ENCODE results near the gene SMIM13.

Gene SMIM13

DNA sequence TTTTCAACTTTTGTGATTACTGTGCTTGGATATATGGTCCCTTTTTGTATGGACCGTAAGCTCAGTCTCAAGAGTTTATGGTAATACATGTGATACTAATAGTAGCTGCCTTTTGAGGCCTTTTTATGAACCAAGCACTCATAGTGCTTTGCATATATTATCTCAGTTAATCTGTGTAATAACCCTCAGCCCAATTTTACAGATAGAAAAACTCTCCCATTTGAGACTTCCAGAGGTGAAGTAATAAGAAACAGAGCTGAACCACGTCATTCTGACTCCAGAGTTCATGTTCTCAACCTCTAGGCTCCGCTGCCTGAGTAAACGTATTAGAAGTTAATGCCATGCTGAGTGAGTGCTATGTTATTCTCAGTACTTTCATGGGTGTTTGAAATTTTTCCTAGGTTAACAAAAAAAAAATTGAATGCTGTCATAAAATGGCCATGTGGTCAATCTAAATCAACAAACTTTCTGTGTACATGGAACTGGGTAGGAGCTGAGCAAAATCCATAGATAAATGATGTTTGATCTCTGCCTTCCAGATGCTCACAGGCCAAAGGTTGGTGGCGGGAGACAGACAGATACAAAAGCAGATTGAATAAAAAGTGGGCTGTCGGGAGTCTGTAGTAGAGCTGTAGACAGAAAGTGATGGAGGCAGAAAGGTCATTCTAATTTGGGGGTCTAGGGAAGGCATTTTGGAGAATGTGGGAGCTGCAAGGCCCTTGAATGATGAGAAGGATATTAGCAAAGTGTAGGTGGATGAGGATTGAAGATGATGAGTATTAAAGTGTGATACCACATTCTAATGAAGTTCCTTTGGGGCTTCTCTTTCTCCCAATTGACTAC lies 26.9 kb upstream of the SMIM13 start:
- no peak for TF ChIP-seq CTCF (IDR thresholded peaks at IDR 0.05; ENCODE audit: low read depth, low read length)
- no peak for DNase-seq (ENCODE audit: extremely low read depth, low read depth)

- no peak for DNase-seq (ENCODE audit: extremely low read depth, low read depth)
- TF ChIP-seq CTCF (IDR thresholded peaks at IDR 0.05; ENCODE audit: low read depth, low read length): no peak
Observed at GRCh38 chr6:11067348-11067747, 26.3 kb upstream of the SMIM13 start.

DNA sequence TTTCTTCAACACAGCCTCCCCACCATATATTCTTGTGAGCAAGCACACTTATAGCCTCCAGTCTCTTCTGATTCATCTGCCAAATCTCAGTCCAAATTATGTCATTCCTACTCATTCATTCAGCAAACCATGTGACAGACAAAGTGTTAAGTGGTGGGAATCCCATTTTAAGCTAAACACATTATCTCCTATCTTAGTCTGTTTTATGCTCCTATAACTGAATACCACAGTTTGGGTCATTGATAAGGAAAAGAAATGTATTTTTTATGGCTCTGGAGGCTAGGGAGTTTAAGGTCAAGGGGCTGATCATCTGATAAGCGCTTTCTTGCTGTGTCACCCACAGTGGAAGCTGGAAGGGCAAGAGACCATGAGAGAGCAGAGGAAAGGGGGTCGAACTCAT lies 23.9 kb upstream of the SMIM13 start:
- no peak for TF ChIP-seq CTCF (IDR thresholded peaks at IDR 0.05; ENCODE audit: low read depth, low read length)

GRCh38 chr6:11072101-11072500 lies 21.5 kb upstream of the SMIM13 start:
- DNase-seq (ENCODE audit: extremely low read depth, low read depth): no peak
- TF ChIP-seq CTCF (IDR thresholded peaks at IDR 0.05; ENCODE audit: low read depth, low read length): no peak

More for the DNA sequence above, 23.9 kb upstream of the SMIM13 start:
- DNase-seq (ENCODE audit: extremely low read depth, low read depth): no peak

- no peak for TF ChIP-seq CTCF (IDR thresholded peaks at IDR 0.05; ENCODE audit: low read depth, low read length)
- no peak for DNase-seq (ENCODE audit: extremely low read depth, low read depth)
Observed at GRCh38 chr6:11076540-11076939, 17.1 kb upstream of the SMIM13 start.

DNA sequence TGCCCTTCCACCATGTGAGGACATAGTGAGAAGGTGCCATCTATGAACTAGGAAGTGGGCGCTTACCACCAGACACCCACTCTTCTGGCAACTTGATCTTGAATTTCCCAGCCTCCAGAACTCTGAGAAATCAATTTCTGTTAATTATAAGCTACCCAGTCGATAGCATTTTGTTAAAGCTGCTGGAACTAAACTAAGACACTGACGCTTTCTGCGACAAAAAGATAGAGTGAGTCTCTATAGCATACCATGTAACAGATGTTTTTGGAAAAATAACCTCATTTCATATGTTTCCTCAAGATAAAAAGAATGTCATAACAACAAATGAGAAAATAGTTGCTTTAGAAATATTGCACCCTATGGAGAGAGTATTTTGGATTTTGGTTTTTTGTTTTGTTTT lies 15.4 kb upstream of the SMIM13 start:
- no peak for DNase-seq (ENCODE audit: extremely low read depth, low read depth)
- no peak for TF ChIP-seq CTCF (IDR thresholded peaks at IDR 0.05; ENCODE audit: low read depth, low read length)

DNA sequence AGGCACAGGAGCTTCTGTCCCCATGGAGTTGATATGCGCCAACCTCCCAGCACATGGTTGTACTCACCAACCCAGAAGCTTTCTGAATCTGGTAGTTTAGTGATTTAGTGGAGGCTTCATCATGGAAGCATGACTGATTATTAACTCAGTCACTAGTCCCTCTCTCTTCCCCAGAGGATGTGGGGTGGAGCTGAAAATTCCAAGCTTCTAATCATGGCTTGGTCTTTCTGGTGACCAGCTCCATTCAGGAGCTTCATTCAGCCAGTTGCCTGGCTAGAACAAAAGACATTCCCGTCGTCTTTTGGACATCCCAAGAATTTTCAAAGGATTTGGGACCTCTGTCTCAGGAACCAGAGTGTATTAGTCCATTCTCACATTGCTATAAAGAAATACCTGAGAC lies 13.3 kb upstream of the SMIM13 start:
- DNase-seq (ENCODE audit: extremely low read depth, low read depth): no peak
- TF ChIP-seq CTCF (IDR thresholded peaks at IDR 0.05; ENCODE audit: low read depth, low read length): no peak

All from AG09319 (cell line).